Astrocyte of the spinal cord (primary cell): ENCODE results near the gene MEF2C.
A peak's percentile ranks its signal among the peaks of the same experiment; 100 is the strongest.

Experiments
- DNase-seq: peaks from one replicate; pipeline ENCODE4 v3.0.0; 2011; ENCODE audit warnings: low read depth, low spot score
- H3K4me3 ChIP-seq: 2 replicates; pipeline ENCODE4 v1.5.1; 2011; ENCODE audit warnings: low read depth, mild to moderate bottlenecking, low read length, moderate library complexity
- in situ Hi-C: cut with HindIII; loops from 2 replicates; pipeline ENCODE4 v1.10.0; 2017; ENCODE audit warnings: low sequenced_read_pairs
- TF ChIP-seq, protein P1 (sequence below): IDR thresholded peaks from 2 replicates; pipeline ENCODE4 v1.5.1; 2012; ENCODE audit warnings: low read depth, mild to moderate bottlenecking, low read length, inconsistent platforms

The MEF2C gene

DNA sequence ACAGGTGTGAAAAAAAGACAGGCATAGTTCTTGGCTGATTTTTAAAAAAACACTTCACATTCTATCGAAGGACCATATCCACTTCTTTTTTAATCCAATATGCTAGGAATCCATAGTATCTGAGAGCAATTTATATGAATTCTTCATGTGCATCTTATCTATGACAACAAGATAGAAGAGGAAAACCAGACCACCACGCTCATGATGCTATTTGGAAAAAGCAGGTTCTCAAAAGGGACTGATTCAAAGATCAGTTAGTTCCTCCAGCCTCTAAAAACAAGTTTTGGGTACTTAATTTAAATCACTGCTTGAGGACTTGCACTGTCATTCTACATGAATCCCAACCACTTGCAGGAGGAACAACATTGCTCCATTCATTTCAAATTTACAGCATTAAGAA lies 6.3 kb downstream of the MEF2C start:
- no peak overlapping the region for H3K4me3 ChIP-seq
- DNase-seq = no peak
- in situ Hi-C loops = no loop called here
- TF ChIP-seq, protein P1, sequence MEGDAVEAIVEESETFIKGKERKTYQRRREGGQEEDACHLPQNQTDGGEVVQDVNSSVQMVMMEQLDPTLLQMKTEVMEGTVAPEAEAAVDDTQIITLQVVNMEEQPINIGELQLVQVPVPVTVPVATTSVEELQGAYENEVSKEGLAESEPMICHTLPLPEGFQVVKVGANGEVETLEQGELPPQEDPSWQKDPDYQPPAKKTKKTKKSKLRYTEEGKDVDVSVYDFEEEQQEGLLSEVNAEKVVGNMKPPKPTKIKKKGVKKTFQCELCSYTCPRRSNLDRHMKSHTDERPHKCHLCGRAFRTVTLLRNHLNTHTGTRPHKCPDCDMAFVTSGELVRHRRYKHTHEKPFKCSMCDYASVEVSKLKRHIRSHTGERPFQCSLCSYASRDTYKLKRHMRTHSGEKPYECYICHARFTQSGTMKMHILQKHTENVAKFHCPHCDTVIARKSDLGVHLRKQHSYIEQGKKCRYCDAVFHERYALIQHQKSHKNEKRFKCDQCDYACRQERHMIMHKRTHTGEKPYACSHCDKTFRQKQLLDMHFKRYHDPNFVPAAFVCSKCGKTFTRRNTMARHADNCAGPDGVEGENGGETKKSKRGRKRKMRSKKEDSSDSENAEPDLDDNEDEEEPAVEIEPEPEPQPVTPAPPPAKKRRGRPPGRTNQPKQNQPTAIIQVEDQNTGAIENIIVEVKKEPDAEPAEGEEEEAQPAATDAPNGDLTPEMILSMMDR = no peak

DNA sequence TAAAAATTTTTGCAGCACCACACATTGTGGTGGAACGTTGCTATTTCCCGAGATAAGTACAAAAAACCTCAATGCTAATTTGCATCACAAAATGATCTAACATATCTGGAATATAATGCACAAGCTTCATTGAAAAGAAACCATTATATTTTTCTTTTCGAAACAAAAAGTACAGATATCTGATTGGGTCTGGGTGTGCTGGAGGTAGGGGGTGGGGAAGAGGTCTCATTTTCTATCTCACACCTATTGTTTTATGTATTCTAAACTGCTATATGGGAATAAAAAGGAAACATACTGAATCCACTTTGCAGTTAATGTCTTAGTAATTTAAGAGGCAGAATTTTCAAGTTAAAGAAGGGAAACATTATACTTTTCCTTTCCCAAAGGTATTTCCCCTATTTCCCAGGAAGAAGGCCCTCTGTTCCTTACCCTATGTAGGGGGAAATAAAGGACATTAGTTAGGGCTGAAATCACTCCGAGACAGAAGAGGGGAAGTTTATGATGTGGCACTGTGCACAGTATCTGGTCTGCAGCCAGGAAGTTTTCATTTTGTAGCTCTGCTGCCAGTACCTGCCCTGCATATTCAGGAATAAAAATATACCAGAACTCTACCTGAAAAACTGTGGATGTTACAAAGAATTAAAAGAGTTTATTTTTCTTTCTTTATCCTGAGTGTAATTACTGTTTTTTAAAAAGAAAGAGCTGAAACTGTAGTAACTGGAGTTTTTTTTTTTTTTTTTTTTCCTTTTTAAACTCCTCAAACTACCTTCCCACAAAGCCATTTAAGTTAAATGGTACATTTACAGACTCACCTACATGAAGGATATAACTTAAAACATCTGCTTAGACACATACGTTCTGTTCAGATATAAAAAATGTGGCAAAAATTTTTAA lies 7.4 kb downstream of the MEF2C start:
- DNase-seq = peak; percentile 9
- TF ChIP-seq, protein P1 = no peak
- no peak overlapping the region for H3K4me3 ChIP-seq
- in situ Hi-C loops = no loop called here

DNA sequence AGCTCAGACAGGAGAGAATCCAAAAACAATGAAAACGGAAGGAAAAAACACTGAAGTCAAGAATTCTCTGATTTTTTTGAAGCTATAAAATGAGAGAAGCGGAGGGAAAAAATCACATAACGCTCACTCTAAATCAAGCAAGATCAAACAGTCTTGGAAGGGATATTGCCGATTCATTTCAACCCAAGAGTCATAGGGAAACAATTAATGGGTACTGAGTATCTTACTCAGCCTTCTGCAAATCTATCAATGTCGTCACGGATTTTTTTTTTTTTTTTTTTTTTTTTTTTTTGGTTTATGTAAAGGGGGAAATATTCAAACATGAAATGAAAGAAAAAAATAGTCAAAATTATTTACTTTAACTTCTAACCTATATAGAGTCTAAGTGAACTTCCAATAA lies 9.5 kb downstream of the MEF2C start:
- no peak overlapping the region for H3K4me3 ChIP-seq
- no peak for DNase-seq
- TF ChIP-seq, protein P1 = no peak
- in situ Hi-C loops = no loop called here

DNA sequence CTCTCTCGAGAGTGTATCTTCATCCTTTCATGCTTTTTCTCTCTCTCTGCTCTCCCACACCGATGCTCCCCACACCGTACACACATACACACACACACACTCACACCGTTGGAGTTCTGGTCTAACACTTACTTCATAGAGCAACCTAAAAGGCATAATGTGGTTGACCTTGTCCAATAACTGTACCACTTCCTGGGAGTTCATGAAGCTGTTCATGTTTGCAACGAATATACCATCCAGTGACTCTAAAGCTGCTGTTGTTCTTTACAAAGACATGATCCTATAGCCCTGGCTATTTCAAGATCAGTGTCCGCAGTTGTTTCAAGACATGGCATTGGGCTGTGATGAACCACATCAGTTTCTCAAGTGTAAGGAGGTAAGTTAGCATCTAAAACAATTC lies 10.0 kb downstream of the MEF2C start:
- DNase-seq = no peak
- TF ChIP-seq, protein P1 = no peak
- in situ Hi-C loops = no loop called here
- no peak overlapping the region for H3K4me3 ChIP-seq

DNA sequence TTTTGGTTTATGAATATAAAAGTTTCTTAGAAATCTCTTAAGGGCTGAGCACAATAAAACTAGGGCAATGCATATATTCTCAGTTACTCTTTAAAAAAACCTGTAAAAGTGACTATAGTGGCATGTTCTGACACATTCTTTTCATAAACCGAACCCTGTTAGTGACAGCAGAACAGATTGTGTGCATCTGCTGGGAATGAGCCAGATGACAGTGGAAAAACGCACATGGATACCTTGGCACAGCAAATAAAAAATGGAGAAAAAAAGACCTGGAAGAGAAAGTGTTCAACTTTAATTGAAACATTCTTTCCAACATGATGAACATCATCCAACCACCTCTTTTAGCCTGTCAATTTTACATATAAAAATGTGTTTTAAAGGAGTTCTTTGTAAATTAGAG lies 12.7 kb downstream of the MEF2C start:
- H3K4me3 ChIP-seq = no peak overlapping the region
- in situ Hi-C loops = no loop called here
- TF ChIP-seq, protein P1 = no peak
- no peak for DNase-seq

DNA sequence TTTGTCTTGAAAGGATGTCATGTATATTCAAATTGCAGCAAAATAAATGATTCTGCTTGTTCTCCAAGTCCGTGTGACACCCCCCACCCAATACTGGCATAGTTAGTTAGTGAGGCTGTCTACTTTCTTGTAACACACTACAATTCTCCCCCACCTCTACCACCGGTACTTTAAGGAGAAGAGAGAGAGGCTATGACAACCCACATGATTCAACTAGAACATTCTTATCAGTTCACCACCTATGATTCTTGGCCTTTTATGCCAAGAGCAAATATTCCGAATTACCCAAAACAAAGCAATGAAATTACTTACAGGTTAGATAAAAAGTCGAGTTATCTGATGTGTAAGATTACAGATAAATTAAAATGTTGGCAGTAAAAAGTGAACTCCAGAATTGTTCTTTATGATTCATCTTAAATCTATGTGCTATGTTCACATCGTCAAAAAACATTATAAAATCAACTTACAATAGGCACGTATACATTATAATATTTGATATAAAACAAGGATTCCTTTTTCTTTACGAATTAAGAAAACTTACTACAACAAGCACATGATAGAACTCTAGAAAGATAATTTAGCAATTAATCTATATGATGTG lies 14.4 kb downstream of the MEF2C start:
- TF ChIP-seq, protein P1 = no peak
- no peak overlapping the region for H3K4me3 ChIP-seq
- in situ Hi-C loops = no loop called here
- no peak for DNase-seq
